Panc1 (cell line): ENCODE data around the gene SEL1L3.

Experiments used
- CTCF ChIP-seq: fragments of 450-650 bp; IDR thresholded peaks from 2 replicates; pipeline ENCODE4 v1.5.1; 2017; ENCODE audit warnings: mild to moderate bottlenecking
- POLR2AphosphoS5 ChIP-seq: IDR thresholded peaks from 2 replicates; pipeline ENCODE4 v1.6.1; 2012; ENCODE audit warnings: mild to moderate bottlenecking, low read depth, low read length, moderate library complexity
- TCF7L2 ChIP-seq: IDR thresholded peaks from 2 replicates; pipeline ENCODE4 v1.6.1; 2011; ENCODE audit warnings: mild to moderate bottlenecking, low read depth, low read length, inconsistent platforms

- no peak for TF ChIP-seq POLR2AphosphoS5
- no peak for TF ChIP-seq CTCF
- TF ChIP-seq TCF7L2 = no peak
Observed at GRCh38 chr4:25818371-25818871, 44.4 kb downstream of the SEL1L3 start.
